ENCODE data around the gene FKBP11.
A peak's percentile ranks its signal among the peaks of the same experiment; 100 is the strongest.

FKBP11 gene

GRCh38 chr12:48956279-48957140 is 31.2 kb upstream of the FKBP11 start:
- DNase-seq (ENCODE audit: low read depth) = no peak

- DNase-seq (ENCODE audit: low read depth) = no peak
Observed at GRCh38 chr12:48954841-48955501, 29.7 kb upstream of the FKBP11 start.

- no peak for DNase-seq (ENCODE audit: low read depth)
Observed at GRCh38 chr12:48954061-48954460, 28.8 kb upstream of the FKBP11 start.

- no peak for DNase-seq (ENCODE audit: low read depth)
Observed at GRCh38 chr12:48952691-48953090, 27.4 kb upstream of the FKBP11 start.

GRCh38 chr12:48947727-48948126 is 22.4 kb upstream of the FKBP11 start:
- DNase-seq (ENCODE audit: low read depth) = no peak

GRCh38 chr12:48946943-48947342 is 21.7 kb upstream of the FKBP11 start:
- DNase-seq (ENCODE audit: low read depth) = no peak

GRCh38 chr12:48946205-48946604 is 20.9 kb upstream of the FKBP11 start:
- DNase-seq (ENCODE audit: low read depth) = no peak

GRCh38 chr12:48943221-48943620 is 17.9 kb upstream of the FKBP11 start:
- no peak for DNase-seq (ENCODE audit: low read depth)

GRCh38 chr12:48940181-48940580 is 14.9 kb upstream of the FKBP11 start:
- DNase-seq (ENCODE audit: low read depth) = no peak

GRCh38 chr12:48938805-48939204 is 13.5 kb upstream of the FKBP11 start:
- no peak for DNase-seq (ENCODE audit: low read depth)

GRCh38 chr12:48937170-48937569 is 11.9 kb upstream of the FKBP11 start:
- DNase-seq (ENCODE audit: low read depth) = no peak

- peak; percentile 76 for DNase-seq (ENCODE audit: low read depth)
Observed at GRCh38 chr12:48936379-48936979, 11.2 kb upstream of the FKBP11 start.

GRCh38 chr12:48934312-48934706 is 9.0 kb upstream of the FKBP11 start:
- no peak for DNase-seq (ENCODE audit: low read depth)

GRCh38 chr12:48933664-48934311 is 8.5 kb upstream of the FKBP11 start:
- DNase-seq (ENCODE audit: low read depth) = no peak

- DNase-seq (ENCODE audit: low read depth) = no peak
Observed at GRCh38 chr12:48932878-48933277, 7.6 kb upstream of the FKBP11 start.

- no peak for DNase-seq (ENCODE audit: low read depth)
Observed at GRCh38 chr12:48930475-48930874, 5.2 kb upstream of the FKBP11 start.

- no peak for DNase-seq (ENCODE audit: low read depth)
Observed at GRCh38 chr12:48929551-48929950, 4.3 kb upstream of the FKBP11 start.

- no peak for DNase-seq (ENCODE audit: low read depth)
Observed at GRCh38 chr12:48927261-48927660, 2.0 kb upstream of the FKBP11 start.

GRCh38 chr12:48924617-48925303 is 532 bp downstream of the FKBP11 start:
- DNase-seq (ENCODE audit: low read depth) = peak; percentile 66

GRCh38 chr12:48923117-48923516 is 2.2 kb downstream of the FKBP11 start:
- DNase-seq (ENCODE audit: low read depth) = no peak

- DNase-seq (ENCODE audit: low read depth) = no peak
Observed at GRCh38 chr12:48917857-48918537, 7.3 kb downstream of the FKBP11 start.
